ENCODE data around the gene LRMDA.
A peak's percentile ranks its signal among the peaks of the same experiment; 100 is the strongest.

Gene LRMDA

DNA sequence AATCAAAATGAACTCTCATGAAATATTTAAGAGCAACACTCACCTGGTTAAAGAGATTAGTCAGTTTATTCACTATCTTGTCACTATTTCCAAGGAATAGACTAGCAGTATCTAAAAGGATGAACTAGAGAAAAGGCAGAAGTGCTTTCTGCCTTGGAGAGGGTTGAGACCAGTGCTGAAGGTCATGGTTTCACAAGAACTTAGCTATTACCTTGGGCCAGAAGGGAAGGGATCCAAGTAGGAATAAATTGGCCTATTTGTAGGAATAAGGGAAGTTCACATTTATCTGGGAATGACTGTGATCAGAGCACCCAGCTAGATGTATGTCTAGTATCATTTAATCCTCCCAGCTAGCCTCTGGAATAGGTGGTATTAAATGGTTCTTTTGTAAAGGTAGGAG lies 347.2 kb downstream of the LRMDA start:
- no peak overlapping the region for H3K4me3 ChIP-seq (ENCODE audit: low read depth, low read length)
- no peak for DNase-seq (ENCODE audit: low read depth)
- TF ChIP-seq, protein P1, sequence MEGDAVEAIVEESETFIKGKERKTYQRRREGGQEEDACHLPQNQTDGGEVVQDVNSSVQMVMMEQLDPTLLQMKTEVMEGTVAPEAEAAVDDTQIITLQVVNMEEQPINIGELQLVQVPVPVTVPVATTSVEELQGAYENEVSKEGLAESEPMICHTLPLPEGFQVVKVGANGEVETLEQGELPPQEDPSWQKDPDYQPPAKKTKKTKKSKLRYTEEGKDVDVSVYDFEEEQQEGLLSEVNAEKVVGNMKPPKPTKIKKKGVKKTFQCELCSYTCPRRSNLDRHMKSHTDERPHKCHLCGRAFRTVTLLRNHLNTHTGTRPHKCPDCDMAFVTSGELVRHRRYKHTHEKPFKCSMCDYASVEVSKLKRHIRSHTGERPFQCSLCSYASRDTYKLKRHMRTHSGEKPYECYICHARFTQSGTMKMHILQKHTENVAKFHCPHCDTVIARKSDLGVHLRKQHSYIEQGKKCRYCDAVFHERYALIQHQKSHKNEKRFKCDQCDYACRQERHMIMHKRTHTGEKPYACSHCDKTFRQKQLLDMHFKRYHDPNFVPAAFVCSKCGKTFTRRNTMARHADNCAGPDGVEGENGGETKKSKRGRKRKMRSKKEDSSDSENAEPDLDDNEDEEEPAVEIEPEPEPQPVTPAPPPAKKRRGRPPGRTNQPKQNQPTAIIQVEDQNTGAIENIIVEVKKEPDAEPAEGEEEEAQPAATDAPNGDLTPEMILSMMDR (IDR thresholded peaks at IDR 0.05; ENCODE audit: control insufficient read depth, extremely low read depth, insufficient read depth), result no peak

DNA sequence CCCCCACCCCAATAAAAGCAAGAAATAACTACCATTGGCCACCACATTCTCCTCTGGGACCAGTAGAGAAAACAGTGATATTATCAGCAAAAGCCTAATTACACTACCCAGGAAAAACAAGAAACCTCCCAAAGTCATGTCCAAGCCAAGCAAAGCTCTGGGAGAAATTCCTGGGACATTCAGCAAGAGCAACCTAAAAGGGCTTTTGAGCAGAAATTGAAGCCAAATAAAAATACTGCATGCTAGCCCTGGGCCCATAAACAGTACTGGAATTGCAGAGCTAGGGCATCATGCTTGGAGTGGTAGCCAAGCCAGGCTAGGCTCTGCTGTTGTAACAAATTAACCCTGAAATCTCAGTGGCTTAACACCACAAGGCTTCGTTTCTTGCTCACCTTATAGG lies 347.9 kb downstream of the LRMDA start:
- TF ChIP-seq, protein P1 (IDR thresholded peaks at IDR 0.05; ENCODE audit: control insufficient read depth, extremely low read depth, insufficient read depth), result no peak
- no peak for DNase-seq (ENCODE audit: low read depth)
- no peak overlapping the region for H3K4me3 ChIP-seq (ENCODE audit: low read depth, low read length)

GRCh38 chr10:75782463-75783248 lies 351.2 kb downstream of the LRMDA start:
- H3K4me3 ChIP-seq (ENCODE audit: low read depth, low read length), result no peak overlapping the region
- DNase-seq (ENCODE audit: low read depth), result no peak
- TF ChIP-seq, protein P1 (IDR thresholded peaks at IDR 0.05; ENCODE audit: control insufficient read depth, extremely low read depth, insufficient read depth), result no peak

DNA sequence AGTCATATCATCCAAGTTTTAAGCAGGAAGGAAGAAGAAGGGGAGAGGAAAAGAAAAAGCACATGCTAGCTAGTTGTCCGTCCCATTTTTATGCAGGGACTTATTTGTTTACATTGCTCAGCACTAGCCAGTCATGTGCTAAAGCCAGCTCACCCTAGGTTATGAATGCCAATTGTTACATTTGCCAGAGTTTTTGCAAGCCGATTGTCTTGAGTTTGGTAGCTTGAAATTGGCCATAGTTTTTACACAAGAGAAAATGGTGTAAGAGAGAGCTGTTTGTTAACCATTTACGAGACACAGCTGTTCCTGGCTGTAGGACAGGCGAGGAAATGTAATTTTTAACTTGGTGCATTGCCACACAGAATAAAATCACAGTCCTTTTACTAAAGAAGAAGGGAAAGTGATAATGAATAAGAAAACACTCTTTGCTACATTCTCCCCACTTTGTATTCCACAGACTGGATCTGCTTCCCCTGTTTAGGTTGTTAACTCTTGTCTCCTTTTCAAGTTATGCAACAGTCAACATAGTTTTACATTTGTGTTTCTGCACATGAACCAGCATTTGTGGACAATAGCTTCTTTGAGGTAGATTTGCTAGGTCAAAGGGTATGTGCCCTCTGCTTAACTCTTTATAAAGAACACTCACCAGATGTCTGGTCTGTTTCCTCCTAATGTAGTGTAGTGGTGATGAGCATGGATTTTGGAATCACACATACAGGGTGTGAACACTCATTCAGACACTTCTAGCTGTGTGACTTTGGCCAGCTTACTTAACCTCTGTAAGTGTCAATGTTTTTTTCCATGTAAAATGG lies 357.2 kb downstream of the LRMDA start:
- TF ChIP-seq, protein P1 (IDR thresholded peaks at IDR 0.05; ENCODE audit: control insufficient read depth, extremely low read depth, insufficient read depth), result no peak
- H3K4me3 ChIP-seq (ENCODE audit: low read depth, low read length), result no peak overlapping the region
- peak; percentile 70 for DNase-seq (ENCODE audit: low read depth)

GRCh38 chr10:75793848-75794247 lies 362.4 kb downstream of the LRMDA start:
- peak; percentile 31 for DNase-seq (ENCODE audit: low read depth)
- TF ChIP-seq, protein P1 (IDR thresholded peaks at IDR 0.05; ENCODE audit: control insufficient read depth, extremely low read depth, insufficient read depth), result no peak
- H3K4me3 ChIP-seq (ENCODE audit: low read depth, low read length), result no peak overlapping the region

GRCh38 chr10:75801121-75801520 lies 369.7 kb downstream of the LRMDA start:
- DNase-seq (ENCODE audit: low read depth), result no peak
- TF ChIP-seq, protein P1 (IDR thresholded peaks at IDR 0.05; ENCODE audit: control insufficient read depth, extremely low read depth, insufficient read depth), result no peak
- no peak overlapping the region for H3K4me3 ChIP-seq (ENCODE audit: low read depth, low read length)

All from LNCaP clone FGC (cell line).